ENCODE measurements around the gene PRND. TPM values are rescaled to one million over a fixed set of nuclear protein-coding genes. Genes with fewer than 3 reads are reported as not detected.
"Not testable (repeated sequence)": the region's sequence is repeated elsewhere in the genome, so short reads cannot be mapped to it uniquely, and the experiment has no call there.

PRND gene
- total and polyA plus RNA-seq, 8 donors = 15.4 to 25.7 (median 19.5) TPM; not detected in 2

GRCh38 chr20:4767084-4767483 is 45.4 kb downstream of the PRND start:
- H3K9me3 ChIP-seq = peaks cover 0 to 12% of the 10 kb centered on the region in 2 donors
- ATAC-seq (no peak), DNase-seq (no peak)
- H3K4me1 ChIP-seq = peaks cover 0 to 20% of the 10 kb centered on the region in 2 donors
- intact Hi-C loops (cut with DNase I) = no loop called here
- H3K27ac ChIP-seq = peak overlapping the region in 1 of 2 donors; percentile 73
- no peaks in the 10 kb centered on the region for H3K27me3 ChIP-seq
- TF ChIP-seq CTCF (IDR thresholded peaks at IDR 0.05) = no peak
- H3K4me3 ChIP-seq = no peak overlapping the region
- H3K36me3 ChIP-seq = no peaks in the 10 kb centered on the region

DNA sequence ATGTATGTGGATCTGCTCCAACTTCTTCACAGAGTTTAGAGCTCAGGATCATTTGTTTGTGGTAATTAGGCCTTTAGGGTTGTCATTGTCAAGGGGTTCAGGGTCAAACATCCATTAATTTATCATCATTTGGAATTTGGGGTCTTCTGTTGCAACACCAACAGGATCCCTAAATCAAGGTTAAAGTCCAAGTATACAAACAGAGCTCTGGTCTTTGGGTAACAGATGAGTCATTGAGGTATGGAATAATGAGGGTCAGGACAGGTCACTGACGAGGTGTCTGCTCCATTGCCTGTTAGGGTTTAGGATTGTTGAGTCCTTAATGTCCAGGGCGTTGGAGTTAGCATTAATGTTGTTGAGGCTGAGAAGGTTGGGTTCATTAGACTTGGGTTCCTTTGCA is 47.6 kb downstream of the PRND start:
- Histone ChIP-seq H3K36me3 (no peaks in the 10 kb centered on the region), H3K9me3 (peaks cover 0 to 21% of the 10 kb centered on the region in 2 donors), H3K4me3 (no peak overlapping the region), H3K4me1 (peaks cover 0 to 20% of the 10 kb centered on the region in 2 donors), H3K27ac (no peak overlapping the region), H3K27me3 (no peaks in the 10 kb centered on the region)
- no peak for TF ChIP-seq CTCF (IDR thresholded peaks at IDR 0.05)
- no peak for DNase-seq
- intact Hi-C loops (cut with DNase I) = no loop called here
- ATAC-seq = no peak

DNA sequence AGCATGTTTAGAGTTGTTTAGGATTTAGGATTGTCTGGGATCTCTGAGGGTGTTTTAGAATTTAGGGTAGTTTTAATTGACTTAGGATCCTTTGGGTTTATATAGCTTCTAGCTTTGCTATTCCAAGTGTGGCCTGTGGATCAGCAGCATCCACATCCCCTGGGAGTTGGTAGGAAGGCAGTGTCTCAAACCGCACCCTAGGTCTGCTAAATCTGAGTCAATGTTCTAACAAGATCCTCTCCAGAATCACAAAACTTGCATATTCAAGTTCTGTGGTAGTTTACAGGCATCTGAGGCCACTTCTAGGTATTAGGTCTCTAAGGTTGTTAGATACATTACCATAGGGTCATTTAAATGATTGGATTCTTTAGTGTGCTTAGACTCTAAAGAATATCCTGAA is 48.3 kb downstream of the PRND start:
- Histone ChIP-seq H3K4me3 (no peak overlapping the region), H3K36me3 (no peaks in the 10 kb centered on the region), H3K27me3 (no peaks in the 10 kb centered on the region), H3K27ac (no peak overlapping the region), H3K9me3 (peaks cover 0 to 21% of the 10 kb centered on the region in 2 donors), H3K4me1 (peaks cover 0 to 23% of the 10 kb centered on the region in 2 donors)
- DNase-seq (no peak), ATAC-seq (no peak)
- no peak for TF ChIP-seq CTCF (IDR thresholded peaks at IDR 0.05)
- intact Hi-C loops (cut with DNase I) = no loop called here

DNA sequence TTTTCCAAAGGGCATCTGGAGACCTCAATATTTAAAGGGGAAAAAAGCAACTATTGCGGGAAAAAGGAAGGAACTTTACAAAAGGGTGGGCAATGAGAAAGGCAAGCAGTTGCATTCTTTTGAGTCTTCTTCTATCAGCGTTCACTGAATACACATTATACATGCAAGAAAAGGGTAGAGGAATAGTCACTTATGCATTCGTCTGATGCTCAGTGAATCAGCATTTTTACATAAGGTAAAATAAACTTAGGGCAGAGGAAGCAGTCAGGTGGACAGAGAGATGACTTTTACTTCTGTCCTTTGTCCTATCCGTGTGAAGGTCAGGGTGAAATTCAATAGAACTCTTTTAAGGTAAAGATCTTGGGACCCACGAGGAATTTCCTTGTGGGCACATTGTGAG is 49.3 kb downstream of the PRND start:
- no peaks in the 10 kb centered on the region for H3K27me3 ChIP-seq
- ATAC-seq (no peak), DNase-seq (no peak)
- no peak overlapping the region for H3K4me3 ChIP-seq
- H3K36me3 ChIP-seq = no peaks in the 10 kb centered on the region
- TF ChIP-seq CTCF (IDR thresholded peaks at IDR 0.05) = no peak
- intact Hi-C loops (cut with DNase I) = no loop called here
- H3K9me3 ChIP-seq = peaks cover 0 to 21% of the 10 kb centered on the region in 2 donors
- peaks cover 0 to 24% of the 10 kb centered on the region in 2 donors for H3K4me1 ChIP-seq
- H3K27ac ChIP-seq = no peak overlapping the region

- peaks cover 0 to 21% of the 10 kb centered on the region in 2 donors for H3K9me3 ChIP-seq
- H3K27ac ChIP-seq = no peak overlapping the region
- no peak for ATAC-seq
- peaks cover 0 to 18% of the 10 kb centered on the region in 2 donors for H3K4me1 ChIP-seq
- no peaks in the 10 kb centered on the region for H3K27me3 ChIP-seq
- H3K36me3 ChIP-seq = no peaks in the 10 kb centered on the region
- intact Hi-C loops (cut with DNase I) = no loop called here
- H3K4me3 ChIP-seq = no peak overlapping the region
- DNase-seq = no peak
- no peak for TF ChIP-seq CTCF (IDR thresholded peaks at IDR 0.05)
Measured at GRCh38 chr20:4772132-4772531, 50.4 kb downstream of the PRND start.

DNA sequence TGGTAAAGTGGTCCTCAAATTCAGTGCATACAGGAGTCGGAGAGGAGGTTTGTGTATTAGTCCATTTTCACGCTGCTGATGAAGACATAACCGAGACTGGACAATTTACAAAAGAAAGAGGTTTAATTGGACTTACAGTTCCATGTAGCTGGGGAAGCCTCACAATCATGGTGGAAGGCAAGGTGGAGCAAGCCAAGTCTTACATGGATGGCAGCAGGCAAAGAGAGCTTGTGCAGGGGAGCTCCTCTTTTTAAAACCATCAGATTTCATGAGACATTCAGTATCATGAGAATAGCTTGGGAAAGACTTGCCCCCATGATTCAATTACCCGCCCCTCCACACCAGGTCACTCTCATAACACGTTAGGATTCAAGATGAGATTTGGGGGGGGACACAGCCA is 51.3 kb downstream of the PRND start:
- Histone ChIP-seq H3K4me1 (peaks cover 0 to 16% of the 10 kb centered on the region in 2 donors), H3K9me3 (peaks cover 0 to 21% of the 10 kb centered on the region in 2 donors)
- intact Hi-C loops (cut with DNase I); H3K36me3 ChIP-seq; H3K27me3 ChIP-seq; DNase-seq; H3K27ac ChIP-seq; ATAC-seq; H3K4me3 ChIP-seq: not testable (repeated sequence)
